ENCODE data around the gene ABRACL.
"Not testable (repeated sequence)": the region's sequence is repeated elsewhere in the genome, so short reads cannot be mapped to it uniquely, and the experiment has no call there.

Gene ABRACL

GRCh38 chr6:139037490-139037889 lies 8.9 kb downstream of the ABRACL start:
- H3K9me3 ChIP-seq (ENCODE audit: insufficient read depth, low read depth, low read length), result no peaks in the 10 kb centered on the region
- TF ChIP-seq EZH2phosphoT487 (IDR thresholded peaks at IDR 0.05; ENCODE audit: borderline replicate concordance) (no peak), CTCF (conservative IDR thresholded peaks at IDR 0.05; ENCODE audit: low read length) (no peak)
- peaks cover 68% of the 10 kb centered on the region for H3K79me2 ChIP-seq (ENCODE audit: insufficient read depth, low read length)
- no peak overlapping the region for H2AFZ ChIP-seq (ENCODE audit: low read length)
- no peaks in the 10 kb centered on the region for H3K9me2 ChIP-seq (replicated peaks; ENCODE audit: low read depth, low read length)
- no peak overlapping the region for H3K4me2 ChIP-seq (ENCODE audit: low read depth, low read length, poor library complexity, severe bottlenecking)
- no peaks in the 10 kb centered on the region for H3F3A ChIP-seq (ENCODE audit: low read depth)
- no peak overlapping the region for H3K4me3 ChIP-seq (ENCODE audit: low read length, poor library complexity, severe bottlenecking)
- no peaks in the 10 kb centered on the region for H3K27me3 ChIP-seq (ENCODE audit: insufficient read depth, low read length, poor library complexity, severe bottlenecking)
- peaks cover 23% of the 10 kb centered on the region for H4K20me1 ChIP-seq (ENCODE audit: insufficient read depth, low read length, poor library complexity, severe bottlenecking)
- H3K4me1 ChIP-seq (ENCODE audit: insufficient read depth, low read length, poor library complexity, severe bottlenecking), result peaks cover 16% of the 10 kb centered on the region
- H3K9ac ChIP-seq (ENCODE audit: low read depth, low read length, poor library complexity, severe bottlenecking), result no peak overlapping the region
- peaks cover 66% of the 10 kb centered on the region for H3K36me3 ChIP-seq (ENCODE audit: insufficient read depth, low read length)

- no peaks in the 10 kb centered on the region for H3K9me3 ChIP-seq (ENCODE audit: insufficient read depth, low read depth, low read length)
- H3K4me2 ChIP-seq (ENCODE audit: low read depth, low read length, poor library complexity, severe bottlenecking), result no peak overlapping the region
- no peak overlapping the region for H3K4me3 ChIP-seq (ENCODE audit: low read length, poor library complexity, severe bottlenecking)
- H3K9ac ChIP-seq (ENCODE audit: low read depth, low read length, poor library complexity, severe bottlenecking), result no peak overlapping the region
- no peaks in the 10 kb centered on the region for H3F3A ChIP-seq (ENCODE audit: low read depth)
- H2AFZ ChIP-seq (ENCODE audit: low read length), result no peak overlapping the region
- no peaks in the 10 kb centered on the region for H3K27me3 ChIP-seq (ENCODE audit: insufficient read depth, low read length, poor library complexity, severe bottlenecking)
- H3K79me2 ChIP-seq (ENCODE audit: insufficient read depth, low read length), result peaks cover 10% of the 10 kb centered on the region
- TF ChIP-seq CTCF (conservative IDR thresholded peaks at IDR 0.05; ENCODE audit: low read length) (no peak), EZH2phosphoT487 (IDR thresholded peaks at IDR 0.05; ENCODE audit: borderline replicate concordance) (no peak)
- peaks cover 49% of the 10 kb centered on the region for H3K36me3 ChIP-seq (ENCODE audit: insufficient read depth, low read length)
- no peaks in the 10 kb centered on the region for H3K4me1 ChIP-seq (ENCODE audit: insufficient read depth, low read length, poor library complexity, severe bottlenecking)
- no peaks in the 10 kb centered on the region for H3K9me2 ChIP-seq (replicated peaks; ENCODE audit: low read depth, low read length)
- H4K20me1 ChIP-seq (ENCODE audit: insufficient read depth, low read length, poor library complexity, severe bottlenecking), result no peaks in the 10 kb centered on the region
Observed at GRCh38 chr6:139044250-139044649, 15.7 kb downstream of the ABRACL start.

DNA sequence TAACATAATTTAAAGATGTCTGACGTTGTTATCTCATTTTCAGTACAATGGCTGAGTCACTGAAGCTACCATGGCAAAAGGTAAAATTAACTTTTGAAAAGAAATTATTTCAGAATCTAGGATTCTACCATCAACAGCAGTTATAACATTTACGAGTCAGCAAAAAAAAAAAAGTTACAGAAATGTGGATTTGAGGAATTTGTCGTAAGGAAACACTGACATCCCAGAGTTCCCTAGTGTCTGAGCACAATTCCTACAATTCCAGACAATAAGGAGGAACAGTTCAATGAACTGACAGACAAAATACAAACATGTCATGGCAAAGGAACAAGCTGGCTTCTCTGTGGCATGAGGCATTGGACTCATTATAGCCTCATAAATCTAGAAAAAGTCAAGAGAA lies 19.1 kb downstream of the ABRACL start:
- no peaks in the 10 kb centered on the region for H3K9me3 ChIP-seq (ENCODE audit: insufficient read depth, low read depth, low read length)
- H2AFZ ChIP-seq (ENCODE audit: low read length), result no peak overlapping the region

GRCh38 chr6:139048912-139049311 lies 20.4 kb downstream of the ABRACL start:
- H3K27me3 ChIP-seq (ENCODE audit: insufficient read depth, low read length, poor library complexity, severe bottlenecking); H4K20me1 ChIP-seq (ENCODE audit: insufficient read depth, low read length, poor library complexity, severe bottlenecking); H3K9ac ChIP-seq (ENCODE audit: low read depth, low read length, poor library complexity, severe bottlenecking); H3K4me1 ChIP-seq (ENCODE audit: insufficient read depth, low read length, poor library complexity, severe bottlenecking); H2AFZ ChIP-seq (ENCODE audit: low read length); H3K9me2 ChIP-seq (replicated peaks; ENCODE audit: low read depth, low read length); H3K9me3 ChIP-seq (ENCODE audit: insufficient read depth, low read depth, low read length); H3K36me3 ChIP-seq (ENCODE audit: insufficient read depth, low read length); H3K79me2 ChIP-seq (ENCODE audit: insufficient read depth, low read length); H3F3A ChIP-seq (ENCODE audit: low read depth); H3K4me2 ChIP-seq (ENCODE audit: low read depth, low read length, poor library complexity, severe bottlenecking); H3K4me3 ChIP-seq (ENCODE audit: low read length, poor library complexity, severe bottlenecking): not testable (repeated sequence)

More for the DNA sequence above, 19.1 kb downstream of the ABRACL start:
- Histone ChIP-seq H4K20me1 (ENCODE audit: insufficient read depth, low read length, poor library complexity, severe bottlenecking) (no peaks in the 10 kb centered on the region), H3K36me3 (ENCODE audit: insufficient read depth, low read length) (peaks cover 20% of the 10 kb centered on the region; the same call in 1 of the 2 replicates), H3F3A (ENCODE audit: low read depth) (no peaks in the 10 kb centered on the region), H3K4me3 (ENCODE audit: low read length, poor library complexity, severe bottlenecking) (no peak overlapping the region), H3K4me1 (ENCODE audit: insufficient read depth, low read length, poor library complexity, severe bottlenecking) (no peaks in the 10 kb centered on the region), H3K4me2 (ENCODE audit: low read depth, low read length, poor library complexity, severe bottlenecking) (no peak overlapping the region), H3K9me2 (replicated peaks; ENCODE audit: low read depth, low read length) (no peaks in the 10 kb centered on the region), H3K79me2 (ENCODE audit: insufficient read depth, low read length) (no peaks in the 10 kb centered on the region), H3K27me3 (ENCODE audit: insufficient read depth, low read length, poor library complexity, severe bottlenecking) (no peaks in the 10 kb centered on the region), H3K9ac (ENCODE audit: low read depth, low read length, poor library complexity, severe bottlenecking) (no peak overlapping the region)
- TF ChIP-seq CTCF (conservative IDR thresholded peaks at IDR 0.05; ENCODE audit: low read length), result no peak
- TF ChIP-seq EZH2phosphoT487 (IDR thresholded peaks at IDR 0.05; ENCODE audit: borderline replicate concordance), result no peak

DNA sequence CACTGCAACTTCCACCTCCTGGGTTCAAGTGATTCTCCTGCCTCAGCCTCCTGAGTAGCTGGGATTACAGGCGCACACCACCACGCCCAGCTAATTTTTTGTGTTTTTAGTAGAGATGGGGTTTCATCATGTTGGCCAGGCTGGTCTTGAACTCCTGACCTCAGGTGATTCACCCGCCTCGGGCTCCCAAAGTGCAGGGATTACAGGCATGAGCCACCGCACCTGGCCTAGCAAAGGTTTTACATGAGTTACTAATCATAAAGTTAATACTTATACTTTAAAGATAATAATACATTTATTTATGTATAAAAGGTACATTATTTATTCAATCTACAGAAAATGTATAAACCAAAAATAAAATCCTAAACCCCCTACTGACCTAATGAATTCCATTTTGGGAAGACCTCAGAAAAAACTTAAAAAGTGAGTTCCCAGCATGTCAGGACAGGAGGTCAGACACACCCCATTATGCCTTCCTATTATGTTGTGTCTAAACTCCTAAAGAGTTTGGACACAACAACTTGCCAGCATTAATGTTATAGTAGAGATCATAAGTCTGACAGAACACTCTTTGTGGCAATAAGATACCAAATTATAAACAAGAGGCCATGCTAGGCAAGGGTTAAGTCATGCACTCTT lies 21.7 kb downstream of the ABRACL start:
- not testable (repeated sequence) for H3K4me2 ChIP-seq (ENCODE audit: low read depth, low read length, poor library complexity, severe bottlenecking); H3K79me2 ChIP-seq (ENCODE audit: insufficient read depth, low read length); H3K4me1 ChIP-seq (ENCODE audit: insufficient read depth, low read length, poor library complexity, severe bottlenecking); H4K20me1 ChIP-seq (ENCODE audit: insufficient read depth, low read length, poor library complexity, severe bottlenecking); H3K27me3 ChIP-seq (ENCODE audit: insufficient read depth, low read length, poor library complexity, severe bottlenecking); H3K9me2 ChIP-seq (replicated peaks; ENCODE audit: low read depth, low read length); H3K9me3 ChIP-seq (ENCODE audit: insufficient read depth, low read depth, low read length); H3K4me3 ChIP-seq (ENCODE audit: low read length, poor library complexity, severe bottlenecking); H2AFZ ChIP-seq (ENCODE audit: low read length); H3K36me3 ChIP-seq (ENCODE audit: insufficient read depth, low read length); H3F3A ChIP-seq (ENCODE audit: low read depth); H3K9ac ChIP-seq (ENCODE audit: low read depth, low read length, poor library complexity, severe bottlenecking)

Measured in Loucy (cell line).